ENCODE measurements around the gene PLK5. TPM values are rescaled to one million over a fixed set of nuclear protein-coding genes. Genes with fewer than 3 reads are reported as not detected.
A peak's percentile ranks its signal among the peaks of the same experiment; 100 is the strongest.
"Not testable (repeated sequence)": the region's sequence is repeated elsewhere in the genome, so short reads cannot be mapped to it uniquely, and the experiment has no call there.

The PLK5 gene
- total RNA-seq, 2 donors from 2014 or later: not detected

- Mint-ChIP-seq H3K4me3 (no peak overlapping the region), H3K9me3 (no peaks in the 10 kb centered on the region), H3K4me1 (ENCODE audit: low read depth) (peaks cover 7% of the 10 kb centered on the region), H3K27ac (no peak overlapping the region), H3K36me3 (ENCODE audit: insufficient read depth in 2 of 2) (no peaks in the 10 kb centered on the region), H3K27me3 (ENCODE audit: low read depth) (peaks cover 12% of the 10 kb centered on the region)
- no peak for ATAC-seq (replicated peaks in 1 of 2)
- no peak for DNase-seq
These were observed 27.8 kb upstream of the PLK5 start for GRCh38 chr19:1495799-1496713.

- Mint-ChIP-seq H3K4me3 (no peak overlapping the region), H3K27me3 (ENCODE audit: low read depth) (peaks cover 8% of the 10 kb centered on the region), H3K4me1 (ENCODE audit: low read depth) (peaks cover 2% of the 10 kb centered on the region), H3K9me3 (no peaks in the 10 kb centered on the region), H3K27ac (no peak overlapping the region), H3K36me3 (ENCODE audit: insufficient read depth in 2 of 2) (no peaks in the 10 kb centered on the region)
- DNase-seq: no peak
- ATAC-seq (replicated peaks in 1 of 2): no peak
These were observed 26.9 kb upstream of the PLK5 start for GRCh38 chr19:1496714-1497577.

GRCh38 chr19:1497578-1498235 is 26.2 kb upstream of the PLK5 start:
- ATAC-seq (replicated peaks in 1 of 2) (no peak), DNase-seq (no peak)
- peaks cover 3% of the 10 kb centered on the region for H3K27me3 Mint-ChIP-seq (ENCODE audit: low read depth)
- peaks cover 2% of the 10 kb centered on the region for H3K4me1 Mint-ChIP-seq (ENCODE audit: low read depth)
- no peaks in the 10 kb centered on the region for H3K36me3 Mint-ChIP-seq (ENCODE audit: insufficient read depth in 2 of 2)
- H3K4me3 Mint-ChIP-seq: no peak overlapping the region
- no peaks in the 10 kb centered on the region for H3K9me3 Mint-ChIP-seq
- H3K27ac Mint-ChIP-seq: no peak overlapping the region

- not testable (repeated sequence) for H3K4me1 Mint-ChIP-seq (ENCODE audit: low read depth); ATAC-seq (replicated peaks in 1 of 2); H3K36me3 Mint-ChIP-seq (ENCODE audit: insufficient read depth in 2 of 2); H3K4me3 Mint-ChIP-seq; H3K9me3 Mint-ChIP-seq; H3K27ac Mint-ChIP-seq; H3K27me3 Mint-ChIP-seq (ENCODE audit: low read depth); DNase-seq
These were observed 24.6 kb upstream of the PLK5 start for GRCh38 chr19:1499231-1499630.

GRCh38 chr19:1501200-1501595 is 22.7 kb upstream of the PLK5 start:
- Mint-ChIP-seq H3K4me3 (no peak overlapping the region), H3K4me1 (ENCODE audit: low read depth) (peaks cover 7% of the 10 kb centered on the region), H3K27ac (no peak overlapping the region), H3K27me3 (ENCODE audit: low read depth) (peaks cover 7% of the 10 kb centered on the region), H3K36me3 (ENCODE audit: insufficient read depth in 2 of 2) (no peaks in the 10 kb centered on the region), H3K9me3 (no peaks in the 10 kb centered on the region)
- ATAC-seq (replicated peaks in 1 of 2): no peak
- no peak for DNase-seq

- Mint-ChIP-seq H3K9me3 (no peaks in the 10 kb centered on the region), H3K4me3 (peak overlapping the region; percentile 50 to 57)
These were observed 21.3 kb upstream of the PLK5 start for GRCh38 chr19:1502433-1503088.

GRCh38 chr19:1503089-1503924 is 20.6 kb upstream of the PLK5 start:
- Mint-ChIP-seq H3K4me1 (ENCODE audit: low read depth) (peaks cover 15% of the 10 kb centered on the region), H3K27me3 (ENCODE audit: low read depth) (peaks cover 7% of the 10 kb centered on the region), H3K9me3 (no peaks in the 10 kb centered on the region), H3K27ac (no peak overlapping the region), H3K4me3 (peak overlapping the region; percentile 55 to 57), H3K36me3 (ENCODE audit: insufficient read depth in 2 of 2) (no peaks in the 10 kb centered on the region)
- DNase-seq: peak; percentile 79 to 84
- peak; percentile 43 to 48 for ATAC-seq (replicated peaks in 1 of 2)

More at GRCh38 chr19:1502433-1503088, 21.3 kb upstream of the PLK5 start:
- peaks cover 7% of the 10 kb centered on the region for H3K27me3 Mint-ChIP-seq (ENCODE audit: low read depth)
- peaks cover 10% of the 10 kb centered on the region for H3K4me1 Mint-ChIP-seq (ENCODE audit: low read depth)
- DNase-seq: no peak
- ATAC-seq (replicated peaks in 1 of 2): no peak
- no peak overlapping the region for H3K27ac Mint-ChIP-seq
- H3K36me3 Mint-ChIP-seq (ENCODE audit: insufficient read depth in 2 of 2): no peaks in the 10 kb centered on the region

- ATAC-seq (replicated peaks in 1 of 2) (no peak), DNase-seq (no peak)
- Mint-ChIP-seq H3K27ac (no peak overlapping the region), H3K36me3 (ENCODE audit: insufficient read depth in 2 of 2) (no peaks in the 10 kb centered on the region), H3K9me3 (no peaks in the 10 kb centered on the region), H3K27me3 (ENCODE audit: low read depth) (peaks cover 7% of the 10 kb centered on the region), H3K4me1 (ENCODE audit: low read depth) (peaks cover 20% of the 10 kb centered on the region), H3K4me3 (peak overlapping the region in 1 of 2 donors; percentile 37)
These were observed 19.7 kb upstream of the PLK5 start for GRCh38 chr19:1503925-1504773.

- Mint-ChIP-seq H3K4me1 (ENCODE audit: low read depth) (peaks cover 23% of the 10 kb centered on the region), H3K36me3 (ENCODE audit: insufficient read depth in 2 of 2) (no peaks in the 10 kb centered on the region), H3K9me3 (no peaks in the 10 kb centered on the region), H3K27ac (no peak overlapping the region), H3K4me3 (no peak overlapping the region), H3K27me3 (ENCODE audit: low read depth) (peaks cover 7% of the 10 kb centered on the region)
- ATAC-seq (replicated peaks in 1 of 2): no peak
- no peak for DNase-seq
These were observed 18.9 kb upstream of the PLK5 start for GRCh38 chr19:1505012-1505411.

GRCh38 chr19:1505991-1506881 is 17.6 kb upstream of the PLK5 start:
- DNase-seq (no peak), ATAC-seq (replicated peaks in 1 of 2) (no peak)
- peaks cover 7% of the 10 kb centered on the region for H3K27me3 Mint-ChIP-seq (ENCODE audit: low read depth)
- peaks cover 30% of the 10 kb centered on the region for H3K4me1 Mint-ChIP-seq (ENCODE audit: low read depth)
- no peak overlapping the region for H3K27ac Mint-ChIP-seq
- H3K9me3 Mint-ChIP-seq: no peaks in the 10 kb centered on the region
- H3K36me3 Mint-ChIP-seq (ENCODE audit: insufficient read depth in 2 of 2): no peaks in the 10 kb centered on the region
- H3K4me3 Mint-ChIP-seq: no peak overlapping the region

All from activated T-cell treated with anti-CD3 and anti-CD28 coated beads, Interleukin-2, amount 50 U/mL, for 72 hours (primary cell).